B cell (primary cell): ENCODE data around the gene ERCC4. TPM values are rescaled to one million over a fixed set of nuclear protein-coding genes. Genes with fewer than 3 reads are reported as not detected.

Experiments
- ATAC-seq: fragments of 200-7000 bp; cut with Tn5 transposase; one replicate; pipeline ENCODE4 v1.10.0; 2021; ENCODE audit warnings: low read depth, mild to moderate bottlenecking, moderate number of reproducible peaks, moderate library complexity
- CTCF ChIA-PET: fragments of 350-600 bp; sonication (Branson Sonifier 250); formaldehyde crosslinking; loops from one replicate; lab custom pipeline; 2021; ENCODE audit warnings: antibody characterized with exemption, inconsistent platforms; lab: Charles Lee
- POLR2A ChIA-PET: fragments of 350-600 bp; sonication (Branson Sonifier 250); formaldehyde crosslinking; loops from one replicate; lab custom pipeline; 2021; ENCODE audit warnings: antibody characterized with exemption; lab: Charles Lee
- DNase-seq: peaks from one replicate; pipeline ENCODE4 v3.0.0; 2013
- H2AFZ ChIP-seq: 2 replicates; pipeline ENCODE4 v1.6.1; 2012; ENCODE audit warnings: mild to moderate bottlenecking, low read depth, low read length; ENCODE audit not compliant: insufficient read depth, poor library complexity, severe bottlenecking
- H3K27ac ChIP-seq, 2 donors: 1 replicate in 1 of 2; 2 replicates in 1 of 2; pipeline ENCODE4 v1.5.1; 2012 to 2013; ENCODE audit warnings: low read length in 2 of 2, mild to moderate bottlenecking in 2 of 2, moderate library complexity in 1 of 2
- H3K27me3 ChIP-seq, 4 experiments: fragments of 200-600 bp in 1 of 4; sonication (generic) in 1 of 4; replicated peaks in 1 of 4; 1 replicate in 2 of 4; 2 replicates in 2 of 4; pipeline versions ENCODE4 v1.6.1 to v1.7.0; 2013 to 2016; ENCODE audit warnings: low read length in 3 of 4, mild to moderate bottlenecking in 2 of 4, mixed read lengths in 1 of 4, moderate library complexity in 1 of 4; ENCODE audit not compliant: insufficient read depth in 4 of 4, control insufficient read depth in 3 of 4; ENCODE audit errors: control extremely low read depth in 1 of 4
- H3K36me3 ChIP-seq, 2 experiments: replicated peaks in 1 of 2; 1 replicate in 1 of 2; 2 replicates in 1 of 2; pipeline versions ENCODE4 v1.6.1 to v1.7.1; 2013; ENCODE audit warnings: low read length in 1 of 2; ENCODE audit not compliant: insufficient read depth in 2 of 2, control insufficient read depth in 1 of 2; ENCODE audit errors: control extremely low read depth in 1 of 2, extremely low read depth in 1 of 2
- H3K4me1 ChIP-seq, 2 donors: fragments of 200-600 bp in 1 of 2; sonication (generic) in 1 of 2; 1 replicate in 1 of 2; 2 replicates in 1 of 2; pipeline versions ENCODE4 v1.5.1 to v1.6.1; 2013 to 2017; ENCODE audit warnings: low read length in 2 of 2; ENCODE audit not compliant: control insufficient read depth in 2 of 2, insufficient read depth in 2 of 2
- H3K4me2 ChIP-seq: replicated peaks from 2 replicates; pipeline ENCODE3; 2012; ENCODE audit warnings: mild to moderate bottlenecking, low read depth, low read length; ENCODE audit not compliant: poor library complexity, severe bottlenecking
- H3K4me3 ChIP-seq, 5 experiments: fragments of 200-600 bp in 1 of 5; sonication (generic) in 1 of 5; 1 replicate in 3 of 5; 2 replicates in 2 of 5; pipeline versions ENCODE4 v1.5.1 to v1.7.0; 2011 to 2016; ENCODE audit warnings: low read length in 4 of 5, mild to moderate bottlenecking in 4 of 5, low read depth in 2 of 5, control low read depth in 1 of 5, moderate library complexity in 1 of 5; ENCODE audit not compliant: insufficient read depth in 1 of 5; ENCODE audit errors: control extremely low read depth in 1 of 5, extremely low read depth in 1 of 5
- H3K79me2 ChIP-seq: fragments of 200-600 bp; sonication (generic); one replicate; pipeline ENCODE4 v1.6.0; 2016; ENCODE audit warnings: low read length; ENCODE audit not compliant: control insufficient read depth, insufficient read depth
- H3K9ac ChIP-seq: fragments of 200-600 bp; sonication (generic); 2 replicates; pipeline ENCODE4 v1.6.1; 2017; ENCODE audit warnings: mild to moderate bottlenecking, low read length, moderate library complexity
- H3K9me3 ChIP-seq, 3 donors: one replicate each; pipeline versions ENCODE4 v1.6.1 to v1.7.1; 2013; ENCODE audit warnings: low read length in 2 of 3; ENCODE audit not compliant: control insufficient read depth in 2 of 3, insufficient read depth in 1 of 3; ENCODE audit errors: control extremely low read depth in 1 of 3
- H4K20me1 ChIP-seq: 2 replicates; pipeline ENCODE4 v1.6.0; 2012; ENCODE audit warnings: mild to moderate bottlenecking, low read length; ENCODE audit not compliant: insufficient read depth, control insufficient read depth, poor library complexity, severe bottlenecking
- H3K27ac Mint-ChIP-seq: one replicate; pipeline ENCODE4 v1.8.0; 2021; ENCODE audit warnings: mixed read lengths
- H3K27me3 Mint-ChIP-seq: one replicate; pipeline ENCODE4 v1.8.0; 2021; ENCODE audit warnings: mixed read lengths
- H3K4me1 Mint-ChIP-seq: one replicate; pipeline ENCODE4 v1.8.0; 2021; ENCODE audit warnings: mixed read lengths
- H3K4me3 Mint-ChIP-seq: one replicate; pipeline ENCODE4 v1.8.0; 2021; ENCODE audit warnings: mixed read lengths
- H3K9me3 Mint-ChIP-seq: one replicate; pipeline ENCODE4 v1.8.0; 2022; ENCODE audit warnings: mixed read lengths; ENCODE audit not compliant: insufficient read depth
- EZH2 ChIP-seq: IDR thresholded peaks from 2 replicates; pipeline ENCODE4 v1.6.1; 2012; ENCODE audit warnings: borderline replicate concordance, low read depth, mild to moderate bottlenecking, moderate library complexity, low read length; ENCODE audit not compliant: insufficient read depth, poor library complexity, severe bottlenecking
- WGBS: methylation state at CpG from one replicate; pipeline ENCODE4 v1.1.5; 2013; ENCODE audit warnings: missing lambda C conversion rate; ENCODE audit not compliant: insufficient coverage; 5-methylcytosine and 5-hydroxymethylcytosine counted together
- intact Hi-C: fragments of 100-400 bp; cut with micrococcal nuclease; formaldehyde crosslinking; loops from one replicate; pipeline ENCODE4 v1.10.0; 2022
- polyA plus RNA-seq: library from polyadenylated mRNA; depleted of rRNA; stranded (reverse); fragments of >200 nt; gene quantifications from 2 replicates; pipeline ENCODE4 v1.2.3, GENCODE V29; 2012
- total RNA-seq, 2 donors: library from RNA; stranded (reverse); fragments of 120-200 nt in 1 of 2; gene quantifications; 1 replicate in 1 of 2; 2 replicates in 1 of 2; pipeline versions ENCODE4 v1.2.3 to v1.2.4, GENCODE V29; 2013 to 2022
- TF ChIP-seq, protein P1 (sequence below): fragments of 200-600 bp; IDR thresholded peaks from one replicate; pipeline ENCODE4 v1.8.0; 2022; ENCODE audit warnings: antibody characterized with exemption, mild to moderate bottlenecking

ERCC4 gene
- total and polyA plus RNA-seq, 2 donors (not counting 1 experiment from before 2014, with no cell fraction given): 1.0 to 11.9 TPM

DNA sequence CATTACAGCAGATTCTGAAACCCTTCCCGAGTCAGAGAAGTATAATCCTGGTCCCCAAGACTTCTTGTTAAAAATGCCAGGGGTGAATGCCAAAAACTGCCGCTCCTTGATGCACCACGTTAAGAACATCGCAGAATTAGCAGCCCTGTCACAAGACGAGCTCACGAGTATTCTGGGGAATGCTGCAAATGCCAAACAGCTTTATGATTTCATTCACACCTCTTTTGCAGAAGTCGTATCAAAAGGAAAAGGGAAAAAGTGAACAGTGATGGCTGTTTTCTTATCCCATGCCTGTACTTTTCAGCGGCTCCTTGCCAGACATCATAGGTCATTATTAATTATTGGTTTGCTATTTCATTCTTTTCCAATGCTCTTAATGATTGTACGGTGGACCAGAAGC, 28.1 kb downstream of the ERCC4 start:
- Histone ChIP-seq H2AFZ (no peak overlapping the region), H3K27ac (no peak overlapping the region), H3K4me2 (no peak overlapping the region), H3K36me3 (peaks cover 10 to 29% of the 10 kb centered on the region in 2 experiments), H3K9ac (no peak overlapping the region), H3K4me3 (no peak overlapping the region), H3K4me1 (no peaks in the 10 kb centered on the region), H4K20me1 (no peaks in the 10 kb centered on the region), H3K27me3 (no peaks in the 10 kb centered on the region), H3K9me3 (no peaks in the 10 kb centered on the region), H3K79me2 (no peaks in the 10 kb centered on the region)
- intact Hi-C loops: no loop called here
- Mint-ChIP-seq H3K4me3 (no peak overlapping the region), H3K27ac (no peak overlapping the region), H3K4me1 (no peaks in the 10 kb centered on the region), H3K9me3 (no peaks in the 10 kb centered on the region), H3K27me3 (no peaks in the 10 kb centered on the region)
- CTCF ChIA-PET: interaction anchor here (1.8 kb wide), 1 partner anchor 12 kb away, joined by 5 read pairs; no protein-coding TSS in a partner anchor
- DNase-seq: no peak
- POLR2A ChIA-PET: no interaction called here
- ATAC-seq: no peak
- TF ChIP-seq, protein P1, sequence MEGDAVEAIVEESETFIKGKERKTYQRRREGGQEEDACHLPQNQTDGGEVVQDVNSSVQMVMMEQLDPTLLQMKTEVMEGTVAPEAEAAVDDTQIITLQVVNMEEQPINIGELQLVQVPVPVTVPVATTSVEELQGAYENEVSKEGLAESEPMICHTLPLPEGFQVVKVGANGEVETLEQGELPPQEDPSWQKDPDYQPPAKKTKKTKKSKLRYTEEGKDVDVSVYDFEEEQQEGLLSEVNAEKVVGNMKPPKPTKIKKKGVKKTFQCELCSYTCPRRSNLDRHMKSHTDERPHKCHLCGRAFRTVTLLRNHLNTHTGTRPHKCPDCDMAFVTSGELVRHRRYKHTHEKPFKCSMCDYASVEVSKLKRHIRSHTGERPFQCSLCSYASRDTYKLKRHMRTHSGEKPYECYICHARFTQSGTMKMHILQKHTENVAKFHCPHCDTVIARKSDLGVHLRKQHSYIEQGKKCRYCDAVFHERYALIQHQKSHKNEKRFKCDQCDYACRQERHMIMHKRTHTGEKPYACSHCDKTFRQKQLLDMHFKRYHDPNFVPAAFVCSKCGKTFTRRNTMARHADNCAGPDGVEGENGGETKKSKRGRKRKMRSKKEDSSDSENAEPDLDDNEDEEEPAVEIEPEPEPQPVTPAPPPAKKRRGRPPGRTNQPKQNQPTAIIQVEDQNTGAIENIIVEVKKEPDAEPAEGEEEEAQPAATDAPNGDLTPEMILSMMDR: no peak
- no peak for TF ChIP-seq EZH2
- WGBS: 97% methylated on average over 7 of the region's 9 CpGs

DNA sequence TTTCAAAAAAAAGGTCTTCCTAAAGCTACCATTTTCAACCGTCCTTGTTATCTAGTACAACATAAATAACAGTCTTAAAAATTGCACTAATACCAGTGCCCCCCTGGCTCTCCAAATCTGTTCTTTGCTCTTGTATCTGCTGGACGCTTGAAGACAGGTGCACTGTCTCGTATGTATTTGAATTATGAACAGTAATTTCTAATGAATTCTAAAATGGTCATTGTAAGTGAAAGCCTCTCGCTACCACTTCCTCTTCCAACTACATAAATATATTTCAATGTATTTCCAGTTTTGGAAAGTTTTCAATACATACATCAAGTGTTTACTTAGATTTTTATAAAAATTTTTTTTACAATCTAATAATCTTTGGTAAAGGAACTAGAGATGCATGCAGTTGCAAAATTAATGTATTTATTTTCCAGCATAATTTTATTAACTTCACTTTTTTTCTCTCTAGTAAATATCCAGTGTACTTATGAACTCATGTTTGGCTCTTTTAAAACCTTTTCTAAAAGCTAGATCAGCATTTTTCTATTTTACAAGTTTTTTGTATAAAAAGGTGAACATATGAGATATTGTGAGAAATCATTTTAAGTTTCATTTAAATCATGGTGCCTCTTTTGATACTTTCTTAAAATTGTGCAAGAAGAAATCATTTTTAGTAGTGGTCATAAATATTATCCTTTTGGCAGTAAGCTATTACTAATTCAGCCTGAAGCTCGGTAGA, 31.0 kb downstream of the ERCC4 start:
- H3K79me2 ChIP-seq: no peaks in the 10 kb centered on the region
- intact Hi-C loops: no loop called here
- no peaks in the 10 kb centered on the region for H3K9me3 ChIP-seq
- H3K4me1 ChIP-seq: no peaks in the 10 kb centered on the region
- peaks cover 4% of the 10 kb centered on the region for H3K4me1 Mint-ChIP-seq
- H3K27ac ChIP-seq: no peak overlapping the region
- no peak overlapping the region for H3K4me3 ChIP-seq
- ATAC-seq: no peak
- TF ChIP-seq EZH2: no peak
- TF ChIP-seq, protein P1: no peak
- no peak overlapping the region for H3K4me2 ChIP-seq
- ChIA-PET POLR2A (no interaction called here), CTCF (no interaction called here)
- no peaks in the 10 kb centered on the region for H4K20me1 ChIP-seq
- H3K27me3 ChIP-seq: no peaks in the 10 kb centered on the region
- H3K9me3 Mint-ChIP-seq: no peaks in the 10 kb centered on the region
- DNase-seq: no peak
- no peak overlapping the region for H3K27ac Mint-ChIP-seq
- no peak overlapping the region for H2AFZ ChIP-seq
- peaks cover 8 to 19% of the 10 kb centered on the region in 2 experiments for H3K36me3 ChIP-seq
- no peaks in the 10 kb centered on the region for H3K27me3 Mint-ChIP-seq
- WGBS: 100% methylated on average over 1 of the region's 5 CpGs
- no peak overlapping the region for H3K9ac ChIP-seq
- no peak overlapping the region for H3K4me3 Mint-ChIP-seq
